DLD1 (cell line): ENCODE measurements around the gene FBXW7.

Experiments
- in situ Hi-C: cut with HindIII; loops from 2 replicates; pipeline ENCODE4 v1.10.0; 2017; ENCODE audit warnings: low sequenced_read_pairs

Gene FBXW7, protein sequence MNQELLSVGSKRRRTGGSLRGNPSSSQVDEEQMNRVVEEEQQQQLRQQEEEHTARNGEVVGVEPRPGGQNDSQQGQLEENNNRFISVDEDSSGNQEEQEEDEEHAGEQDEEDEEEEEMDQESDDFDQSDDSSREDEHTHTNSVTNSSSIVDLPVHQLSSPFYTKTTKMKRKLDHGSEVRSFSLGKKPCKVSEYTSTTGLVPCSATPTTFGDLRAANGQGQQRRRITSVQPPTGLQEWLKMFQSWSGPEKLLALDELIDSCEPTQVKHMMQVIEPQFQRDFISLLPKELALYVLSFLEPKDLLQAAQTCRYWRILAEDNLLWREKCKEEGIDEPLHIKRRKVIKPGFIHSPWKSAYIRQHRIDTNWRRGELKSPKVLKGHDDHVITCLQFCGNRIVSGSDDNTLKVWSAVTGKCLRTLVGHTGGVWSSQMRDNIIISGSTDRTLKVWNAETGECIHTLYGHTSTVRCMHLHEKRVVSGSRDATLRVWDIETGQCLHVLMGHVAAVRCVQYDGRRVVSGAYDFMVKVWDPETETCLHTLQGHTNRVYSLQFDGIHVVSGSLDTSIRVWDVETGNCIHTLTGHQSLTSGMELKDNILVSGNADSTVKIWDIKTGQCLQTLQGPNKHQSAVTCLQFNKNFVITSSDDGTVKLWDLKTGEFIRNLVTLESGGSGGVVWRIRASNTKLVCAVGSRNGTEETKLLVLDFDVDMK

DNA sequence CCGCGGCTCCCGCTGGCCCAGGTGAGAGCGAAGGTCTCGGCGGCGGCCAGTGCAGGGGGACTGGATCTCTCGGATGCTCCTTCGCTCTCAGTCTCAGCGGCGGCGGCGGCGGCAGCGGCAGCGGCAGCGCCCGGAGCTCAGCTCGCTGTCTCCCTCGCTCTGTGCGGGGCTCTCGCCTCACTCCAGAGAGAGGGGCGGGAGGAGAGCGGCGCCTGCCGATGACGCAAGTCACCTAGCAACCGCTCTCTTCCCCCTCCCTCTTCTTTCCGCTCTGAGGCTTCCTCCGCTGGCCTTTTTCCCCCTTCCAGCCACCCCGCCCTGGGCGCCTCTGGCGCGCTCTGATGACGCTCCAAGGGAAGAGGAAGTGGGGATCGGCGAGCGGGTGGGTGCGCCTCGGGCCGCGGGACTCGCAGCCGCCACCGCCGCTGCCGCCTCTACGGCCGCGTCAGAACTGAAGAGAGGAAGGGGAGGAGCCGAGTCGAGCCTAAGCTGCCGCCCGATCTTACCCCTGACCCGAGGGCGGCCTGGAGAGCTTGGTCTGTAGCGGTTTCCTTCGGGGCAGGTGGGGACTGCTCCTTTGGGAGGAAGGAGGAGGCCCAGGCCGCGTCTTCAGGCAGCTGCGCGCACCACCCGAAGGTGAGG lies at the start of gene FBXW7:
Gene FBXW7 (minus strand): TSS at position 190 of the 642 bp plus-strand sequence. CDS start 124,289 bp downstream, outside the sequence.
- in situ Hi-C loops, result no loop called here

DNA sequence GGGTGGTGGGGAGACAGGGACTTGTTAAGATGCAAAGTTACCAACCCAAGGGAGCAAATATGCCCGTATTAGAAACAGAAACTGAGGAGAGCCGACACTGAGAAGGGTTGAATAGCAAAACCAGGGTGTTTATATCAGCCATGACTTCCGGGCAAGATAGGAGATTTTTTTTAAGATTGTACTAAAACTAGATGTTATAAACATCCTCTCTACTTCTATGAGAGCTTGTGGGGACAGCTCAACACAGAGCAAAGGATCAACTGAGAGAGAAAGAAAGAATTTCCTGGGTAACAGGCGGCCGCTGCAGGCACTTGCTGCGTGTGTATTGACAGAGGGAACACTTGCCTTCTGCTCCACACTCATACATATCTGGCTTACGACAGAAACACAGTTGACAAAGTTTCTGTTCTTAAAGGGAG lies 49.1 kb upstream of the FBXW7 start:
- in situ Hi-C loops, result no loop called here

DNA sequence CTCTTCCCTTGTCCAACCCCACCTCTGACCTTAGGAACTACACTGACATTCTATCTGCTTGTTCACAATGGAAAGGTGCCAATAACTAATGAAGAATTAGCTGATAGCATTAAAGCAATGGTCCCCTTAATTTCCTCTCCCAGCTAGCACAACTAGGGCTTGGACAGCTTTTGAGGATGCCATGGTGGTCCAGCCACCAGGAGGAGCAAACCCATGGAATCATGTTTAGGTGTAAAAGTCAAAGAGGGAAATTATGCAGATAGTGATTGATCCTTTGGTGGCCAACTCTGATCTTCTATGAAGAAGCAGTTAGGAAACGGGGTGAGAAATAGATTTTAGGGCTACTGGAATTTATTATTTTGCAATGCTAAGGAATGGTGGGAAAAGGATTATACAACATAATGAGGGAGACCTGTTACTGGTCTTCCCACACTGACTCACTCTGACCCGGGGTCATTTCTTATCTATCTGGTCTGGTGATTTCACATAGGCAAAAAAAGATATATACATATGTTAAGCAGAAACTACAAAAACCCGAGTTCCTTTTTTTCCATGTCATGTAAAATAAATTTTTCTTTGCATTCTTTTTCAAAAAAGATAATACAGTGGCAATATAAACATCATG lies 45.8 kb upstream of the FBXW7 start:
- in situ Hi-C loops, result no loop called here

DNA sequence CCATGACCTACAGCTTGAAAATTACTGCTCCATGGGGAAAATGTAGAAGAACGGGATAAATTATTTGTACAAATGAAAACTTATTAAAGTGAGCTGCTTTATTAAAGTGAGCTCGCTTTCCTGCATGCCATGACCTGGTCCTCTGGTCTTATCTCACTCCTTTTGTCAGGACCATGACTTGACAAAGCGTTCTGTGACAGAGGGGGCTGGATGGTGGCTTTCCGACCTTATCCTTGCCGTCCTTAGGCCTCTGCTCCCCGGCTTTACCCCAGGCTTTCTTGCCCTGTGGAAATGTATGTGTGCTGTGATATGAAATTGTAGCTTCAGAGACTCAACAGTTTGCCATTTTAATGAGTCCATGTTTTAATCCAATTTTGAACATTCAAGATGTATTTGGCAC lies 44.0 kb upstream of the FBXW7 start:
- in situ Hi-C loops, result no loop called here

DNA sequence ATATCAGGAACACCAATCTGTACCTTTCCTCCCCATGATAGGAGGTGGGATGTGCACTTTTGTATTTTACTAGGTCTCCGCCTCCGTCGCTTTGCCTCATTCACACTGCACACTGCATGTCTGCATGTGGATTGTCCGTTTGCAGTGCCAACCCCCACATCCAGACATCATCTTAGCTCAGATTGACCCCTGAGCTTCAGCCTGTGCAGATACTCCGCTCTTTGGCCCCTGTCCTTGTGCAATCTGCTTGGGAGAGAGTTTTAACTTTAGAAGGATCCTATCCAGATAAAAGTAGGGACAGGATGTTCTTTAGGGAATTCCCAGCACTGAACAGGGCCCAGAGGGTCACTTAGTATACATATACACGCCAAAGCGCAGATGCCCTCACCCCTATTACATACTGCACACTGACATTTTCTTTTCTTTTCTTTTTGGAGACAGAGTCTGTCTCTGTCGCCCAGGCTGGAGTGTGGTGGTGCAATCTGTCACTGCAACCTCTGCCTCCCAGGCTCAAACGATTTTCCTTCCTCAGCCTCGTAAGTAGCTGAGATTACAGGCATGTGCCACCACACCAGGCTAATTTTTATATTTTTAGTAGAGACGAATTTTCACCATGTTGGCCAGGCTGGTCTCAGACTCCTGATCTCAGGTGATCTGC lies 43.3 kb upstream of the FBXW7 start:
- in situ Hi-C loops, result no loop called here

DNA sequence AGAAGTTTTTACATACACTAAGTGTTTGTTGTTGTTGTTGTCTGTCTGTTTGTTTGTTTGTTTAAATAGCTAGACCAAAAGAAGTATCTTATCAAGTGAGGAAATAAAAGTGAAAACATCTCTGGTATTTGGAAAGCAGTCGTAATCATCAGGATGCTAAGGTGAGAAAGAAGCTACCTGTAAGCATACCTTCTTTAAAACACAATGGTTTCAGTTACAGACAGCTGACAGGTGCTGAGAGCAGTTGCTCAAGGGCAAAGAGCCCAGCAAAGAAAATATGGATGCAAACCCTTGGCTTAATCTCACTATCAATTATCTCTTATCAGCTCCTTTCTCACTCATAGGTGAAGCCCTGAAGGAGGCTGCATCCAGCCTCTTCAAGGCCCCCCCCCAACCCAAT lies 42.8 kb upstream of the FBXW7 start:
- in situ Hi-C loops, result no loop called here

DNA sequence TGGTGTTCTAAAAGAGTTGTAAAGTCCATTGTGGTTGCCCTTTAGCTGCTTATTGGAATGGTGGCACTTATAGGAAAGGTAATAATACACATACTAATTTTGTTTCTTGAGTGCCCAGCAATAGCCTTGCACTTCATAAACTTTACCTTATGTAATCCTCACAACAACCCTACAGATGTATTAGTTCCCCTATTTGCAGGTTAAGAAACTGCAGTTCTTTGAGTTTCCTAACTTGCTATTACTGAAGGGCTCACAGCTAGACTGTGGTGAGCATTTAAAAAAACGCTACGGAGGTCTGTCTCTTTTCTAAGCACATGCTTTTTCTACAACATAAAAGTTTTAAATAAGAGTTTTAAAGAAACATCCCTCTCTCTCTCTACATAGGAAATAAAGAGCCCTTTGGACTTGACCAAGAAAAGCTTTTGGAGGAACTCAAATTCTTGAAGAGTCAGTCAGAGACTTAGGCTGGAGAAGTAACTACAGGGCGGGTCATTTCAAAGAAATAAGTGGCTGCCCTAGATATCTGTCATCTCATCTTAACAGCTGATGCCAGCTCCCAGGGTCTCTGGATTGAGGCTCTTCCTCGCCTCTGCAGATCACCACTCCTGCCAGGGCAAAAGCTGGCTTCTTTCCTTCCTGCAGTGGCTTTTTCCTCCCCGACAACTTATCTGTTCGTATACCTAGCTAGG lies 42.0 kb upstream of the FBXW7 start:
- in situ Hi-C loops, result no loop called here

DNA sequence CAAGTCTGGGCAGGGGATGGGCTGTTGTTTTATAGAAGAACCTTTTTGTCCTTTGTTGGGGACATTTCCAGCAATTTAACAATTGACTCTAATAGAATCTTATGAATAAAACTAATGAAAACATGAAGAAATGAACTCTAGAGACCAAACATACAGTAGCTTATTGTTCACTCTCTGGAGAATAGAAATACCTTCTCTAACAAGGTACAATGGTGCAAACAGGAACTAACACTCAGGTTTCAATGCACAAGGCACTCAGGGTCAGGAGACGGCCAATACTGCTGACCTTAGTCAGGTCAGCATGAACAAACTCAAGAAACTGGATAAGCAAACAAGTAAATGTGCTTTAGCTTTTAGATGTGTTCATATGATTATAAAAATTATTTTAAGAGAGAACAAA lies 39.6 kb upstream of the FBXW7 start:
- in situ Hi-C loops, result no loop called here

DNA sequence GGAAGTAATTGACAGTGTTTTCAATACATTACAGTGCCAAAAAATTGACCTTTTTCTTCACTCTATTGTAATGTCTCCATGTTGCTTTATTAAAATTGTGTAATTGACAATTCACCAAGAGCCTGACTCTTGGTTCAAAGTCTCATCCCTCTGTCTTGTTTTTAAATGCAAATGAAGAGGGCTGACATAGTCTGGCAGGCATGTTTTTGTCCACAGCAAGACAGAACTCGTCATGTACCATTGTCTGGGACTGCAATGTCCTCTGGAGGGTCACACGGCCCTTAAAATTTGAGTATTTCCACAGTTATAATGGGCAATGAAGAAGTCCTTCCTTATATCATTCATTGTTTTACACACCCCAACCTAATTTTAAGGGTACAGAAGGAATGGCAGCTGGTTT lies 38.0 kb upstream of the FBXW7 start:
- in situ Hi-C loops, result no loop called here

DNA sequence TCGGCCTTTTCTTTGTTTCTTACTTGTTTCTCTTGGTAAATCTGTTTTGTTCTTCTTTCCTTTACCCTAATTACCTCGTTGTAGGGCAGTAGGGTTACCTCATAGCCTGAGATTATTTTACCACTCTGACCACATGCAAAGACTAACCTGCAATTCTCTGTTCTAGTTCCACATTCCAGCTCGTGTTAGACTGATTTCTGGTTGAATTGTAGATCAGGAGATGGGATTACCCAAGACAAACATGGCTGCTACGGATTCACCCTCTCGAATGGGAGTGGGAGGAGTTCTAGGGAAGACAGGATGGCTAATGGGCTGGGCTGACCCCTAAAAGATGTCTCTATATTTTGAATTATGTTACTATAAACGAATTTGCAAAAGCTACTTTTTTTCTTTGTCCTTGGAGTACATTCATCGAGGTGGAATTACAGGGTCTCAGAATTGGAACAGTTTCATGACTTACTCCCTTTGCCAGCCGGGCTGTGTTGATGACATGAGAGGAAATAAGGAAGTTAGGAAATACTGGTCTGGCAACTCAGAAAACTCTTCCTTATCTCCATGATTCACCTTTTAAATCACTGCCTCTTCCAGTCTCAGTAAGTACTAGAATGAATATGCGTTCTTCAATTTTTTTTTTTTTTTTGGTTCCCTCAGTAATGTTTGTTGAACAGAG lies 36.7 kb upstream of the FBXW7 start:
- in situ Hi-C loops, result no loop called here

DNA sequence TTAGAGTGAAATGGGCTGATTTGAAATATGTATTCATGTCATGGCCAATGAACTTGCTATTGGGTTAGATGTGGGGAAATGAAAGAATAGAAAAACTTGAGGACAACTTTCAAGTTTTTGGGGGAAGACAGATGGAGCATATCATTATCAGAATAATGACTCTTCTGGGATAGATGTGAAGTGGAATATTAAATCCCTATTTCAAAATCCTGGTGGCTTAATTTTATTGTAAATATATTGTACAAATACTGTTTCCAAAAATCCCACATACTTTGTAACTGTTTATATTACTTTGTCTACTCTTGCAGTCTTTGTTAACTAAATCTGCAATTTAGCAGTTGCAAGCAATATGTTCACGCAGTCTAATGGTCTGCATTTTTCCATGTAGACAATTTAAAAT lies 35.9 kb upstream of the FBXW7 start:
- in situ Hi-C loops, result no loop called here

DNA sequence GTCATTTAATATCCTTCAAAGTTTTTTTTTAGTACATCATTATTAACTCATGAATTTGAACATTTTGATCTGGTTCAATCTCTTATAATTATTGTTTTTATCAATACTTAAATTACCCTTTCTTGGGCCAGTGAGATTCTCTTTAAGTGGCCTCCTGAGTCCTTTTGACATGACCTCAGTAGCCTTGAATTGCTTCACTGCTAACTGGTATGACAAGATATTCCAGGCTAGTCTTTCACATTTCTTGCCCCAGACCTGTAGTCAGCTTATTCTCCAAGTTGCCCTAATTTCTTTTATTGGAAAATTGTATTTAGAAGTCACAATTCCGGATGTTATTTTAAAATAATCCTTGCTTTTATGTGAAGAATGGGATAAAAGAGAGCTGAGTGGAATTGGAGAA lies 35.4 kb upstream of the FBXW7 start:
- in situ Hi-C loops, result no loop called here

DNA sequence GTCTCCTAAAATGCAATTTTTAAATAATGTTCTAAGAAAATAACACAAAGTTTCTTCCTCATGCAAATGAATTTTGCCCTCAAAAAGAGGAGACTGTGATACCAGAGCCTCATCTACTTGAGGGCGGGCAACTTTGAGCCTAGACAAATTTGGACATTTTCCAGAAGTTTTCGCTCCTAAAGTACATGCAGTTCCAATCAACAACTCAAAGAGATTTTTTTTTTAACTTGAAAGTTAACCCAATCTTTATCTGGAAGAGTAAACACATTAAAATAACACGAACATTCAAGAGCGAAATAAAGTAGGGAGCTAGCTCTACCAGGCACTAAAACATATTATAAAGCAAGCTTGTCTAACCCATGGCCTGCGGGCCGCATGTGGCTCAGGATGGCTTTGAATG lies 29.4 kb upstream of the FBXW7 start:
- in situ Hi-C loops, result no loop called here

DNA sequence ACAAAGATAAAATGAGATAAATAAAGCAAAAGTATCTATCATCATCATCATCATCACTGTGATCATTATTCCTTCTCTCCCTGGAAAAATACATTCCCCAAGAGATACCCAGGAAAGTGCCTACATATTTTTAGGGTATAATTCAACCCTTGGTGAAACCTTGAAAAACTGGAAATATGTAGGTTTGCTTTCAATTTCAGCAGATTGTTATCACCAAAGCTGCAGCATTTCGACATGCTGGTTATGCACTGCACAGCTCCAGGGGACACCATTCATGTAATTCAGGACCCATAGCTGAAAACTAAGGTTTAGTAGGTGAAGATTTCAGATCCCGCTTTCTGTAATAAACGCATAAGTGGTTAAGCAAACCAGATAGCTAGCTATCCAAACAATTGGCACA lies 28.4 kb upstream of the FBXW7 start:
- in situ Hi-C loops, result no loop called here

DNA sequence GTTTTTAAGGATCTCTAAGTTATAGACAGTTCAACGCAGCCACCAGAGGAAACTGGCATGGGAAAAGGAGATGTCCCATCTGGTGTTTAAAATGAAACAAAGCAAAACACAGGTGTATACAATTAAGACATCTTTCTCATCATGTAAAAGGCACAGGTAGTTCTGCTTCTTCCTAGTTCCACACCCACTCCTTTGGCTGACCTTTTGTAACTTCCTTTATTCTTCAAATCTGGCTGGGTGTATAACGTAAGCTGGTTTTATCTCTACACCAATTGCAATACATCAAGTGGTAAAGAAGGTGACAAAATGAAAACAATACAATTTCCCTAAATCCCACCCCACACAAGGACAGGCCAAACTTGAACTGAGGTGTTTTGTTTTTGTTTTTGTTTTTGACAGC lies 27.3 kb upstream of the FBXW7 start:
- in situ Hi-C loops, result no loop called here

DNA sequence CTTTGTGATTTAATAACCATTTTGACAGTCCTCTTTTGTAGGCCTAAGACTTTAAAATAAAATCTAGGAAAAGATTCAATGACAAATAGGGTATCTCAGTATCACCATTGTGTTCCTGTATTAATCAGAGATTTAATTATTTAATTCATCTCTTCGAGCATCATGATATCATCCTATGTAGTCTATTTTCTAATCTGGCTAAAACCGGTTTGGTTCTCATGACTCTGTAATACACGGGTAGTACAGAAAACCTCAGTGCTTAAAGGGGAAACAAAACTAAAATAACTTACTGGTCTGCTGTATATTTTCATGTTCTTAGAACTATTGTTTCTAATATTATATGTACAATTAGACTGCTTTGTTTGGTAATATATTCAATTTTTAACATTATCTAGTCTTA lies 23.7 kb upstream of the FBXW7 start:
- in situ Hi-C loops, result no loop called here

DNA sequence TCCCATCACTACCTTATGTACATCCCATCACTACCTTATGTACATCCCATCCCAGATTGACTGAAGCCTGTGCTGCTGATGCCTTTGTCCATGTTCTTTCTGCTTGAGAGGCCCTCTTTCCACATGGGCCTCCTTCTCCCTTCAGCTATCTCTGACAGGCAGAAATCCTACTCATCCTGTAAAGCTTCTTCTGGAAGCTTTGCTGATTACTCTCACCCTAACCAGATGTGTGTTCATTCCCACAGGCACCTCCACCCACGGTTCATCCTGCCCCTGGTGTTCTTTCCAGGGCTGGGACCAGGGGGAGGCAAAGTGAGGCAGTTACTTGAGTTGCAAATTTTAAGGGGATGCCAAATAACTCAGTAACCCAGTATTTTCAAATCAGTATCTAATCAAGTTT lies 22.5 kb upstream of the FBXW7 start:
- in situ Hi-C loops, result no loop called here

DNA sequence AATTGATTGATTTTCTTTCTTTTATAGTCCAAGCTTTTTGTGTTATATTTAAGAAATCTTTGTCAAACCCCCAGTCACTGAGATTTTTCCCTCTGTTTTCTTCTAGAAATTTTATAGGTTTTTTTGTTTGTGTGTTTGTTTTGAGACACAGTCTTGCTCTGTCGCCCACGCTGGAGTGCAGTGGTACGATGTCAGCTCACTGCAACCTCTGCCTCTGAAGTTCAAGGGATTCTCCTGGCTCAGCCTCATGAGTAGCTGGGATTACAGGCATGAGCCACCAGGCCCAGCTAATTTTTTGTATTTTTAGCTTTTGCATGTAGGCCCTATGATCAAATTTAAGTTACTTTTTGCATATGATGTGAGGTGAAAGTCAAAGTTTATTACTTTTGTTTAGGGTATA lies 20.9 kb upstream of the FBXW7 start:
- in situ Hi-C loops, result no loop called here

DNA sequence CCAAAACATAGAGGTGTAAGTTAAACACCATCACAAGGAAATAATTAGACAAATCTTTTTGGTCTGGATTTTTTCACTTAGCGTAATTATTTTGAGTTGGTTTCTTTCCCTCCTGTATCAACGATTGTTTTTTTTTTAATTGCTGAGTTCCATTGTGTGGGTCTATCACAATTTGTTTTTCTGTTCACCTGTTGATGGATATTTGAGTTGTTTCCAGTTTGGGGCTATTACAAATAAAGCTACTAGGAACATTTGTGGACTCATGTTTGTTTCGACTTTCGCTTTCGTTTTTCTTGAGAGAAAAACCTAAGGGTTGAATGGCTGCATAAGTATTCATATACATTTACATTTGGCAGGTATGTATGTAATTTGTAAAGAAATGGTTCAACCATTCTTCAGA lies 20.4 kb upstream of the FBXW7 start:
- in situ Hi-C loops, result no loop called here

DNA sequence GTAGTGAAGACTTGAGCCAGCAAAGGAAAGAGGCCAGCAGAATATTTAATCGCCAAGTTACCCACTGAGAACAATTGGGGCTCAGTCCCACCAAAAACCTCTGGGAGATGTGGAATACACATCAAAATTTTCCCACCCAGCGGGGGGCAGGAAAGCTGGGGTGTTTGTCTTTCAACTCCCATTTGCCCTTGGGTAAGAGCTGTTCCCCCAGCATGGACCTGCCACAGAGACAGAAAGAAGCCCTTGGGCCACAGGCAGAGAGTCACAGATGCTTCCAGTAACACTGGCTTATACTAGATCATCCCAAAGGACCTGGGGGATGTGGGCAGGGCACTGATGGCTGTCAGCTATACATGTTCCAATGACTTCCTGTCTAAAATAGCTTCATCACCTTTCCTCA lies 18.9 kb upstream of the FBXW7 start:
- in situ Hi-C loops, result no loop called here
